NCI-H1417 (cell line): ENCODE measurements around the gene CFH.
A peak's percentile ranks its signal among the peaks of the same experiment; 100 is the strongest.
"Not testable (repeated sequence)": the region's sequence is repeated elsewhere in the genome, so short reads cannot be mapped to it uniquely, and the experiment has no call there.

ENCODE experiments used
- DNase-seq, 3 experiments: peaks; one replicate each; lab custom pipeline; 2025; lab: John Stamatoyannopoulos, UW

CFH gene

DNA sequence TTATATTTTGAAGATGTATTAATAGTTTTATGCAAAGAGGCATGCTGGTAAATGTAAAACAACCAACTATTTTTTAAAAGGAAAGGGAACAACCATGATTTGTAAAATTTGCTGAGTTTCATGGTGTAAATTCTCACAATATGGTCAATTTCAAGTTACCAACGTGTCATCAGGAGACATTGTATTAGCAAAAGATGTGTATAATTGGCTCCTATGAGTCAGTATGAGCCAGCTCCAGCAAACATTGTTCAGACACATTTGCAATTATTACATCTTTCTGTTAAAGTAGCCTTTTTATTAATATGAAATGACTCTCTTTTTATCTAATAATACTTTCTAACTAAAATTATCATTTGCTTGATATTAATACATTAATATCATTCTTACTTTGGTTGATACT, 15.3 kb downstream of the CFH start:
- no peak for DNase-seq

DNA sequence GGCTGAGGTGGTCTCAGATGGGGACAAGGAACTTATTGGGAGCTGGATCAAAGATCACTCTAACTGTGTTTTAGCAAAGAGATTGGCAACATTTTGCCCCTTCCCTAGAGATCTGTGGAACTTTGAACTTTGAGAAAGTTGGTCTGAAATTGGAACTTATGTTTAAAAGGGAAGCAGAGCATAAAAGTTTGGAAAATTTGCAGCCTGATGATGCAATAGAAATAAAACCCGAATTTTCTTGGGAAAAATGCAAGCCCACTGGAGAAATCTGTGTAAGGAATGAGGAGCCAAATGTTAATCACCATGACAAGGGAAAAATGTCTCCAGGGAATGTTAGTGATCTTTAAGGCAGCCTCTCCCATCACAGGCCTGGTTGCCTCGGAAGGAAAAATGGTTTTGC, 17.2 kb downstream of the CFH start:
- no peak for DNase-seq

DNA sequence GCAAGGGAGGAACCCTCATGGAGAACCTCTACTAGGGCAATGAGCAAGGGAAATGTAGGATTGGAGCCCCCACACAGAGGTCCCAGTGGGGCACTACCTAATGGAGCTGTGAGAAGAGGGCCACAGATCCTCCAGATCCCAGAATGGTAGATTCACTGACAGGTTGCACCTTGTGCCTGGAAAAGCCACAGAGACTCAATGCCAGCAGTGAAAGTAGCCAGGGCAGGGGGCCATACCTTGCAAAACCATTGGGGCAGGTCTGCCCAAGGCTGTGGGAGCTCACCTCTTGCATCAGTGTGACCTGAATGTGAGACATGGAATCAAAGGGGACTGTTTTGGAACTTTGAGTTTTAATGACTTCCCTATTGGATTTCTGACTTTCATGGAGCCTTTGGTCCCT, 17.9 kb downstream of the CFH start:
- DNase-seq: no peak

DNA sequence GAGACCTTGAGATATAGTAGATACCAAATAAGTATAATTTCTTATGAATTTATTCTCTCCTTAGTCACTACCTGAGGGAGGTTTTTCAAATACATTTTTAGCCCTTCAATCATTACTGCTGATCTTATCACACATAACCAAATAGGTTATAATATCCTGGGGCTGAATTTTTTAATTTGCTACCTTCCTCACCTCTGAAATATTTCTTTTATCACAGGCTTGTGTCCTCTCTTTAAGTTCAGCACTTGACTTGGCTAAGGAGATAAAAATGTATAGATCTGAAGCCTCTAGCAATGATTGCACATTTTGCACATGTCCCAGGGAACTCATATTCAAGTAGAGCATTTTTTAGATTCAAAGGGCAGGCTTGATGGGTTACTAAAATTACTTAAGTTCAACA, 23.1 kb downstream of the CFH start:
- no peak for DNase-seq

DNA sequence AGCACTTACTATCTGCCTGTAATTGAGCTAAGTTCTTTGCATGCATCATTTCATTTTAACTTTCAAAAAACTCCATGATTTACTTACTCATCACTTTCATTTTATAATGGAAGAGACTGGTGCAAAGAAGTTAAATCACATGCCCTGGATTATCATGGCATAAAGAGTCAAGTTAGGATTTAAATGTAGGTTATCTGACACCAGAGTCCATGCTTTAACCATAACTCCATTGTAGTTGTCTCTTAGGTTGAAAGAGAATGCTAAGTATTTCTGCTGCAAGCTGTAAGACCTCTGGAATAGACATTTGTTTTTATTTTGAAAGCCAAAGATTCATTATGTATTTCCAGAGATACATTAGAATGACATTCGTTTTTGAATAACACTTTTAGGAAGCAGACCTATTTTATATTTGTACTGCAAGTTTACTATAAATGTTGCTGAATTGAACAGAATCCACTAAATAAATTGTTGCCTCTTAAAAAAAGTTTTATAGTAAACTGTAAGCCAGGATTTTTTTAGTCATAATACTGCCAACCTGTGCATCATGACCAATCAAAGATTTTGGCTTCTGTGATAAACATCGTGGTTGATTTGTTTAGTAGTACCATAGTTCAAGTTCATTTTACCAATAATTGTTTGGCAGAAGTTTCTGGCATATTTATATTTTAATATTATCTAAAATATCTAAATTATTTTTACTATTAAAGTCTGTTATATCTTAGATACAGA, 26.1 kb downstream of the CFH start:
- no peak for DNase-seq

DNA sequence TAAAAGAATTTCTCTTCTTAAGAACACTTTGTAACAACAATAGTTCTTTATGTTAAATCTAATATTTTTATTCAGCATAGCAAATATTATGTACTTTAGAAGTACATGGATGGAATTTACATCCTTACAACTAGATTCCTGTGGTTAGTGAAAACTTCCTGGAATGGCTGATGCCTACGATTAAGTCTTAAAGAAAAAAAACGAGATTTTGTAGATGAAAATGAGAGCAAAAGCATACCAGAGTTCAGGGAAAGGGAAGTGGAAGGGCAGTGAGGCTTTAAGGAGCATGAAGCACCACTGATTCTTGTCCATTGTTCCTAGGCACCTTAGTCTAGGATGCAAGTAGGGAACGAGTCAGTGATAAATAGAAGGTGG, 26.7 kb downstream of the CFH start:
- DNase-seq: no peak

DNA sequence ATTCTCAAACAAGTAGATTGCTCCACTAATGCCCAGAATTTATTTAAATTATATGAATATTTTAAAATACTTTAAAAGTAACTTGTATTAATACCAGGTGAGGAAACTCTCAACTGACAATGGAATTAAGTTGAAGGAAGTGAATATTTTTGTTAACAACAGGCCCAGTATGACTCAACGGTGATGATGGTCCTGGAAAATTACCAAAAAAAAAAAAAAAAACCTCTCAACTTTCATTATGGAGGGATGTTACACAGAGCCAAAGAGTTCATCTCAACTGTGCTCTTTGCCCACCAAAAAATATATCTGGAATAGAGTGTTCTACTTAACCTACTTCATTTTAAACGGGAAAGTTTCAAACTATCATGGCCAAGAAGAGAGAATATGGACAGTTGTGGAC, 28.3 kb downstream of the CFH start:
- no peak for DNase-seq

DNA sequence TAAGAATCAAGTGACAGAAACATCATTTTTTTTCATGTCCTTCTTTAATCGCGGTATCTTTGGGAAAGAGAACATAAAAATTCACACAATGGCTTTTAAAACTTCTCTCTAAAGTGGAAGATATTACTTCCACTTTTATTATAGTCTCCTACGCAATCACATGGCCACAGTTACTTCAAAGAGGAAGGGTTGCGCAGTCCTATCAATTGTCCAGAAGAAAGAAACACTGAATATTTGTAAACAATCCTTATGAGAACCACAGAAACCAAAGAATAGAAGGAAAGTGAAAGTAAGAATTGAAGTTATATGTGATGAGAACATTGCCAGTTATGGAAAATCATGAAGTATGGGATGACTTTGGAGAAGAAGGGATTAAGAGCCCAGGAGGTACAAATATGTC, 32.6 kb downstream of the CFH start:
- DNase-seq: no peak

DNA sequence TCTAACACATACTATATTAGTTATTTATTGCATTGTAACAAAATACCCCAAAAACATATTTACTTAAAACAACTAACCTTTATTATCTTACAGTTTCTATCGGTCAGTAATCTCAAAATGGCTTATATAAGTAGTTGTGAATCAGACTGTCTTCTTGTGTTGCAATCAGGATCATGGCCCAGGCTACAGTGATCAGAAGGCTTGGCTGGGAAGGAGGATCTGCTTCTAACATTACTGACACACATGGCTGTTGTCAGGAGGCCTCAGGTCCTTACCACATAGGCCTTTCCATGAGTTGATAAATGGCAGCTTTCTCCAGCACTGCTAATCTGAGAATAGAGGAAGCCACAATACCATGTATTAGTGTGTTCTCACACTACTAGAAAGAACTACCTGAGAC, 33.7 kb downstream of the CFH start:
- DNase-seq: no peak

DNA sequence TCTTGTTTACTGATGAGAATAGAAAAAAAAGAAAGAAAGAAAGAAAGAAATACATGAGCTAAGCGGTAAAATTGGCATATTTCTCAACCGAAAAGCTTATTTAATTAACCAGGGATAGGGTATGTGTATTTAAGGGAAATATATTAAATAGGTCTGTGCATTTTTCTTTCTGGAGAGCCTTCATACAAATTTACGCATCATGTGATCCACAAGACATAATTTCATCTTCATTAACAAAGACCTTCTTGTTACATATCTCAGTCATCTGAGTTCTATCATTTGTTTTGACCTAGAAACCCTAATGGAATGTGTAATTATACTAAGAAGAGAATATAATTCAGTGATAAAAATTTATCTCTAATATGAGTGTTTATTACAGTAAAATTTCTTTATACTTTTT, 37.2 kb downstream of the CFH start:
- DNase-seq: no peak

DNA sequence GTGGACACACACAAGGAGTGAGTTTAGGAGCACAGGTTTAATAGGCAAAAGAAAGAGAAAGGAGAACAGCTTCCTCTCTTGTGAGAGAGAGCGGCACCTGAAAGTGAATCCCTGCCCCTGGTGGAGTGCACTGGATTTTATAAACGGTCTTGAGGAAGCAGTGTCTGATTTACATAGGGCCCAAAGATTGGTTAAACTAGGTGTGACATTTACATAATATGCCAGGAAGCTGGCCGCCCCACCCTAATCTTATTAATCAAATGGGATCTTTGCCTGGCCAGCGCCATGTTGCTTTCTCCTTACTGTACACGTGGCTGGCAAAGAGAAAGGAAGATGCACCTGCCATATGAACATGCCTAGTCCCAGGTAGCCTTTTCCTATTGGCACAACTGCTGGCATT, 38.7 kb downstream of the CFH start:
- DNase-seq: no peak

DNA sequence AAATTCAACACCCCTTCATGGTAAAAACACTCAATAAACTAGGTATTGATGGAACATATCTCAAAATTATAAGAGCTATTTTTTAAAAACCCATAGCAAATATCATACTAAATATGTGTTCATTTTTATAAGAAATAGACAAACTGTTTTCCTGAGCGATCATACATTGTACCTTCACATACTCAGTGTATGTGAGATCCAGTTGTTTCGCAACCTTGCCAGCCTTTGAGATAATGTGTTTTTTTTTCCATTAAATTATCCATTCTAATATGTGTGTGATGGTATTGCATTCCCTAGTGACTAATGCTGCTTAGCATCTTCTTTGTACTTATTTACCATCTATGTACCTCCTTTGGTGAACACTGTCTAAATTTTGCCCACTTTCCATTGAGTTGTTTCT, 47.1 kb downstream of the CFH start:
- DNase-seq: no peak

DNA sequence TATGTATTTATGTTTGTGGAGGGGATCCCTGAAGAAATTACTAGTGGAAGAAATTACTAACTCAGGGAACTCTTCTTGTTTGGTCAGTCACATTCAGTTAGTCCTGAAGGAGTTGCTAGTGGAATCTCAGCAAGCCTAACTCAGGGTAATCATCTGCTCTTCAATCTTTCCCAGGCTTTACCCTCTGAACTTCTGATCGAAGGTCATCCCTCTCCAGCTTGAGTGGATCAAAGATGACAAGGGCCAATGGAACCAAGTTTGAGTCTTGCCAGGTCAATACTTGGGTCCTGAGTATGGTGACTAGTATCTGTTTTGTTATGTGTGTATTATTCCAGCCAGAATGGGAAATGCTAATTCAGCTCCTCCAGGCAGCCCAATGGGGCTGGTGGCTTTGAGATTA, 49.3 kb downstream of the CFH start:
- no peak for DNase-seq

DNA sequence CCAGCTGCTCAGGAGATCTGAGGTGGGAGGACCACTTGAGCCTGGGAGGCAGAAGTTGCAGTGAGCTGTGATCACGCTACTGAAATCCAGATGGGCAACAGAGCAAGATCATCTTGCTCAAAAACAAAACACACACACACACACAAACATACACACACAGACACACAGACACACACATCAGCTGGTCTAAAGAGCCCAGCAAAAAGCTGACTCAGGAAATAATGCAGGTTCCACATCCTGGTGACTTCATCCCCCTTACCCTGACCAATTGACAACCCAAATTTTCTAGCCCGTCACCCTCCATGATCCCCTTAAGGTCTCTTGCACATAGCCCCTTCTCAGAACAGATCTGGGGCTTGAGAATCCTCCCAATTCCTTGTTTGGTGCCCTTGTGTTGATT, 58.0 kb downstream of the CFH start:
- DNase-seq: not testable (repeated sequence)

DNA sequence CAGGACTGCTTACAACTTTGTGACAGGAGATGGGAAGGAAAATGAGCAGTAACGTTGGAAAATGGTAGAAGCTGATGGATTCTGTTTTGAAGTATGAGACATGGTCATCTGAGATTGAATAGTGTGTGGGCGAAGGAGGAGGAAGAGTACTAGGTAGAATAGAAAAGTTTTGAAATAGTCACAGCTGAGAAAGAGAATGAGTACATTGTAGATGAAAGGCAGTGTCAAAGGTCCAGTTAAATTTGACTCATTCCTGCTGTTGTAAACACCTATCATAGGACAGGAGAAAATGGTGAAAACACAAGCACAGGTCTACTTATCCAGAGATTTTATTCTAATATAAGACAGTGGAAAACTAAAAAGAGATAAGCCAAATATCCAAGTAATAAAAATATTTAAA, 66.0 kb downstream of the CFH start:
- DNase-seq: no peak

DNA sequence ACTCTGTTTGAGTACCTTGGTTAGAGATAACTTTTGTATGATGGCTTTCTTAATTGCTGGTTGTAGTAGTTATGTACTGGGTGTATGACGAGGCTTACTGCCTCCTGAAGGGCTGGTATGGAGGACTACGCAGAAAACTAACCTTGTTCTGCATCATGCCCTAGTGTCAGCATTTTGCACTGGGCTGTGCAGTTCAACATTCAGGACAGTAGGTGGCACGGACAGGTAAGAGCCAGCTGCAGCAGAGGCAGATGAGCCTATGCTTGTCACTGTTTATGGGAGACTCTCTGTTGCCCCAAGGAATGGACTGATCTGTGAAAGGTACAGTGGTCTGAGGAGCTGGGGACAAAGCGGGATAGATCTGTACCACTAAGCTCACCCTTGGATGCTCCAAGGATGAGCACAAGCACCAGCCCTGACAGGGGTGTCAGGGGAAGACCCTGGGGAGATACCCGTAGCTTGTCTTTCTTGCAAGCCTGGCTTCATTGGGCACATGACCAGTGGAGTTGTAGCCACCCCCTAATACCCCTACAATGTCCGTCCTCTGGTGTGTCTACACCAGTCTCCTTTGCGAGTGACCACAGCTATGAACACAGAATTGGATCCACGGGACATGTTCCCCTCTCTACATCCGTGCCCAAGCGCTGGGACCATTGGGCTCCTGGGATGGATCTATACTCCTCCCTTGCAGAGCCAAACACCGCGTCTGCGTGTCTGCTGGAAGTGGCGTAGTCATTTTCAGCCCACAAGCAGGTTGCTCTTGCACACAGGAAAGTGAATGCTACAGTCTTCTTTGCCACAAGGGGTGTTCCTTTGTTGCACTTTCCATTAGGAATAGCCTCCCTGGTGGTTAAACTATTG, 71.7 kb downstream of the CFH start:
- DNase-seq: peak in 2 of 3 experiments; percentile 19 to 95

DNA sequence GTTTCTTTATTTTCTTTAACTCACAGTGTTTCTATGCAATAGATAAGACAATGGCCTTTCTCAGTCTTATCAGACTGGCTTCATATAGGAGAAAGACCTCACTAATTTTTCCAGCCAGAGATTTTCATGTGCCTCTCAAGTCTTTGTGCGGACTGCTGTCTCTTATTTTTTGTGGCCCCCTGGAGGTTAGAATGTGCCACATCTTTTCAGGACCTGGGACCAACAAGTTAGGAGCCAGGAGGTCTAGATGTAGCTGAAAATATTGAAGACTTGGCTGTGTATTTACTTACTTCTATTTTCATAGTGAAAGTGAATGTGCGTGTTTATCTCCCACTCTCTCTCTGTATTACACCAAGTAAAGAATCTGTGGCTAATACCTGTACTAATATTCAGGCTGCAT, 80.7 kb downstream of the CFH start:
- DNase-seq: no peak

DNA sequence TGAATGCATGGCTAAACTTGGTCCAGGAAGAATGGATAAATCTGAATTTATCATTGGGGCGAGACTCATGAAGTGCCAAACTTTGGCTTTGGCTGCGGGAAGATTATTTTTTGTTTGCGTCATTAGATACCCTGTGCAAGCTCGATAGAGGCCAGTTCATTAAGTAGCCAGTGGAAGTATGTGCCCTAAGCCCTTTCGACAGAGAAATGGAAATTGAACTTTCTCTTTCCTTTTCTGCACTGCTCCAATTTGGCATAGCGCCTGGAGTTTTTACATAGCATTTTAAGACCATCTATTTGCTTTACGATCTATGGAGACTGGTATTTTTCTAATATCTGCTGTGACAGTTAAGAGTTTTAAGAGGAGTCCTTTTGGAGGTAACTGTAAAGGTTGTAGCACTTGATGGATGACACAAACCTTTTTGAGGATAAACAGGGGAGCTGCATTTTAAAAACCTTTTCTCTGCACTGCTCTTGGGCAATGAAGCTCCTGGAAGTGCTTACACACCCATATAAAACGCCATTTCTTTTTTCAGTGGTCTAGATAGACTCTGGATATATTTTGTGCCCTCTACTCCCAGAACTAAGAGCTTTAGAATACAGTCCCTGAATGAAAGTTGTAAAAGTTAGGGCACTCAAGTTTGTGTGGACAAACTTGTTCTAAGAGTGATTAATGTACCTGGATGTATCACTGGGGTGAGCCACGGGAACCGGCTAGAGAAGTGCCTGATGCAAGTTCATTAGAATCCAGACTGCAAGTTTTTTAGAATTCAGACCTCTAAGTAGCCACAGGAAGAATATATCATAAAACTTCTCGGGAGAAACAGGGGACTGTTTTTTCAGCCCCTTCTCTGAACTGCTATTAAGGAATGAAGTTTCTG, 81.5 kb downstream of the CFH start:
- no peak for DNase-seq

DNA sequence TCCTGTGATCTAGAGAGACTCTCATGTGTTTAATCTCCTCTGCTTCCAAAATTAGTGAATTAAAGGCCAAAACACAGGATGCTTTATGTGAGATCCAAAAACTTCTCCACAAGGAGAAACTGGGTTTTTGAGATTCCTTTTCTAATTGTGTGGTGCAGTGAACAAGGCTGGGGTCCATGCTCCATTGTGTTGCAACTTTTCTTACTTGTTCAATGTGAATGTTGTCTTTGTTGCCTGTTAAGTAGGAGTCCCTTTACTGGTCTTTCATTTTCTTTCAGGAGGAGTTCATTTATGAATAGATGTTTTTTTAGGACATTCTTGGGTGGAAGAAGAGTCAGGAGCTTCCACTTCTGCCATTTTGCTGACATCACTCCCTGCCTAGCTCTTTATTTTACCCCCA, 82.2 kb downstream of the CFH start:
- DNase-seq: no peak

DNA sequence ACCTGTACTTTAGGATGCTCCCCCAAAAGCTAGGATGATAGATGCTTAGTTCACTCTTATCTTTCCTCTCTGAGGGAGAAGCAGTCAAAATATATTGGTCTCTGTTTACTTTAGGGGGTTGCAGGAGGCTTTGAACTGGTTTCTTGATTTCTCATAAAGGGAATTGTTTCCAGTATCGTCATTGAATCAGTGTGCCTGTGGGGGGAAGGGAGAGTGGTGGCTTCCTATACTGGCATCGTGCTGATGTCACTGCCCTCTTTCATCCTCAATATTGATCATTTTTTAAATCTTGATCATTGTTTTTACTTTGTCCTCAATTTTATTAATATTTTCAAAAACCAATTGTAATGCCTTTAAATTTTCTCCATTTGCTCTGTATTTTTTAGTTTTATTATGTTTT, 82.6 kb downstream of the CFH start:
- DNase-seq: no peak

DNA sequence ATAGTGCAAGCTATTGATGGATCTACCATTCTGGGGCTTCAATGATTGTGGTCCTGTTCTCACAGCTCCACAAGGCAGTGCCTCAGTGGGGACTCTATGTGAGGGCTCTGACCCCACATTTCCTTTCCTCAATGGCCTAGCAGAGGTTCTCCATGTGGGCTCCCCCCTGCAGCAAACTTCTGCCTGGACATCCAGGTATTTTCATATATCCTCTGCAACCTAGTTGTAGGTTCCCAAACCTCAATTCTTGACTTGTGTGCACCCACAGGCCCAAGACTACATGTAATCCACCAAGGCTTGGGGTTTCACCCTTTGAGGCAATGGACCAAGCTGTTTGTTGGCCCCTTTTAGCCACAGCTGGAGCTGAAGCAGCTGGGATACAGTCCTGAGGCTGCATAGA, 86.9 kb downstream of the CFH start:
- no peak for DNase-seq

DNA sequence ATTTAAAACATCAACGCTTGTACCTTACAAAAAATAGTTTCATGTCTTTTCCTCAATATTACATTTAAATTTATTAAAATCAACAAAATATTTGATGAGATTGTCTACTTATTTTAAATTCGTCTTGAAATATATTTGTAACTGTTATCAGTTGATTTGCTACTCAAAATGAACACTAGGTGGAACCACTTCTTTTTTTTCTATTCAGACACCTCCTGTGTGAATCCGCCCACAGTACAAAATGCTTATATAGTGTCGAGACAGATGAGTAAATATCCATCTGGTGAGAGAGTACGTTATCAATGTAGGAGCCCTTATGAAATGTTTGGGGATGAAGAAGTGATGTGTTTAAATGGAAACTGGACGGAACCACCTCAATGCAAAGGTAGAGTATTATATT, 91.4 kb downstream of the CFH start:
- peak; percentile 24 to 85 (median 79) for DNase-seq
